Kidney capillary endothelial cell (primary cell): ENCODE results near the gene GNLY.

Experiments
- DNase-seq: peaks from one replicate; pipeline ENCODE4 v3.0.0-alpha.2; 2018; ENCODE audit warnings: low spot score

The GNLY gene

GRCh38 chr2:85684806-85685205 is 9.4 kb upstream of the GNLY start:
- DNase-seq = no peak

GRCh38 chr2:85690932-85691331 is 3.2 kb upstream of the GNLY start:
- DNase-seq = no peak

- DNase-seq = no peak
Measured at GRCh38 chr2:85692039-85692645, 2.0 kb upstream of the GNLY start.

- no peak for DNase-seq
Measured at GRCh38 chr2:85695121-85695520, 963 bp downstream of the GNLY start.

GRCh38 chr2:85695691-85696668 is 1.8 kb downstream of the GNLY start:
- no peak for DNase-seq

- no peak for DNase-seq
Measured at GRCh38 chr2:85697096-85697495, 2.9 kb downstream of the GNLY start.

- no peak for DNase-seq
Measured at GRCh38 chr2:85697716-85698115, 3.6 kb downstream of the GNLY start.

GRCh38 chr2:85698184-85698879 is 4.2 kb downstream of the GNLY start:
- DNase-seq = no peak

GRCh38 chr2:85698880-85699254 is 4.7 kb downstream of the GNLY start:
- no peak for DNase-seq

- no peak for DNase-seq
Measured at GRCh38 chr2:85699325-85699724, 5.2 kb downstream of the GNLY start.

- DNase-seq = peak; percentile 42
Measured at GRCh38 chr2:85702172-85702571, 8.0 kb downstream of the GNLY start.

- DNase-seq = no peak
Measured at GRCh38 chr2:85702800-85703199, 8.6 kb downstream of the GNLY start.

GRCh38 chr2:85703329-85703728 is 9.2 kb downstream of the GNLY start:
- DNase-seq = no peak

GRCh38 chr2:85704038-85704437 is 9.9 kb downstream of the GNLY start:
- DNase-seq = no peak

- DNase-seq = no peak
Measured at GRCh38 chr2:85704800-85705679, 10.9 kb downstream of the GNLY start.

- no peak for DNase-seq
Measured at GRCh38 chr2:85705680-85706039, 11.5 kb downstream of the GNLY start.

- DNase-seq = no peak
Measured at GRCh38 chr2:85706063-85706462, 11.9 kb downstream of the GNLY start.

GRCh38 chr2:85706599-85707296 is 12.6 kb downstream of the GNLY start:
- DNase-seq = no peak

GRCh38 chr2:85707304-85707703 is 13.1 kb downstream of the GNLY start:
- DNase-seq = peak; percentile 68

- DNase-seq = no peak
Measured at GRCh38 chr2:85708641-85709040, 14.5 kb downstream of the GNLY start.

GRCh38 chr2:85709401-85709811 is 15.2 kb downstream of the GNLY start:
- no peak for DNase-seq
